ENCODE data around the gene HAPLN2. TPM values are rescaled to one million over a fixed set of nuclear protein-coding genes. Genes with fewer than 3 reads are reported as not detected.

Gene HAPLN2
- total RNA-seq, 4 donors from 2014 or later: 0.18 TPM; not detected in 3

GRCh38 chr1:156594190-156594589, 25.0 kb upstream of the HAPLN2 start:
- DNase-seq: no peak
- 70 to 79% methylated on average over 3 of the region's 3 CpGs for WGBS, 2 donors
- Histone ChIP-seq H3K4me3 (no peak overlapping the region), H3K27ac (no peak overlapping the region), H3K4me1 (peaks cover 5 to 24% (median 15%) of the 10 kb centered on the region in 3 donors), H3K9me3 (no peaks in the 10 kb centered on the region), H3K36me3 (peaks cover 7 to 65% (median 9%) of the 10 kb centered on the region in 3 donors), H3K27me3 (no peaks in the 10 kb centered on the region)
- intact Hi-C loops (cut with DNase I): no loop called here
- no peak for TF ChIP-seq POLR2A (IDR thresholded peaks at IDR 0.05)
- no peak for TF ChIP-seq CTCF (IDR thresholded peaks at IDR 0.05)

- no peak overlapping the region for H3K4me3 ChIP-seq
- peaks cover 6 to 30% (median 20%) of the 10 kb centered on the region in 3 donors for H3K4me1 ChIP-seq
- H3K27ac ChIP-seq: no peak overlapping the region
- 78 to 83% methylated on average over 2 of the region's 2 CpGs for WGBS, 2 donors
- no peaks in the 10 kb centered on the region for H3K27me3 ChIP-seq
- no peak for DNase-seq
- intact Hi-C loops (cut with DNase I): no loop called here
- peaks cover 7 to 70% (median 9%) of the 10 kb centered on the region in 3 donors for H3K36me3 ChIP-seq
- no peak for TF ChIP-seq POLR2A (IDR thresholded peaks at IDR 0.05)
- TF ChIP-seq CTCF (IDR thresholded peaks at IDR 0.05): no peak
- H3K9me3 ChIP-seq: no peaks in the 10 kb centered on the region
Observed at GRCh38 chr1:156595016-156595415, 24.2 kb upstream of the HAPLN2 start.

GRCh38 chr1:156596426-156596825, 22.8 kb upstream of the HAPLN2 start:
- Histone ChIP-seq H3K9me3 (no peaks in the 10 kb centered on the region), H3K27me3 (no peaks in the 10 kb centered on the region), H3K36me3 (peaks cover 7 to 70% (median 9%) of the 10 kb centered on the region in 3 donors), H3K27ac (no peak overlapping the region), H3K4me3 (no peak overlapping the region), H3K4me1 (peaks cover 16 to 30% (median 24%) of the 10 kb centered on the region in 3 donors)
- TF ChIP-seq CTCF (IDR thresholded peaks at IDR 0.05) (no peak), POLR2A (IDR thresholded peaks at IDR 0.05) (no peak)
- 95% methylated on average over 2 of the region's 3 CpGs; no CpG with 5 or more reads in 1 of the 2 donors for WGBS, 2 donors
- intact Hi-C loops (cut with DNase I): no loop called here
- no peak for DNase-seq

GRCh38 chr1:156598125-156598524, 21.1 kb upstream of the HAPLN2 start:
- DNase-seq: no peak
- no peaks in the 10 kb centered on the region for H3K9me3 ChIP-seq
- peaks cover 7 to 65% (median 9%) of the 10 kb centered on the region in 3 donors for H3K36me3 ChIP-seq
- WGBS, 2 donors: 83 to 85% methylated on average over 3 to 5 of the region's 5 CpGs
- intact Hi-C loops (cut with DNase I): no loop called here
- no peak for TF ChIP-seq POLR2A (IDR thresholded peaks at IDR 0.05)
- no peak for TF ChIP-seq CTCF (IDR thresholded peaks at IDR 0.05)
- peaks cover 17 to 33% (median 25%) of the 10 kb centered on the region in 3 donors for H3K4me1 ChIP-seq
- no peak overlapping the region for H3K4me3 ChIP-seq
- no peak overlapping the region for H3K27ac ChIP-seq
- H3K27me3 ChIP-seq: no peaks in the 10 kb centered on the region

- Histone ChIP-seq H3K9me3 (no peaks in the 10 kb centered on the region), H3K4me3 (no peak overlapping the region), H3K27ac (no peak overlapping the region), H3K36me3 (peaks cover 7 to 58% (median 9%) of the 10 kb centered on the region in 3 donors), H3K4me1 (peaks cover 17 to 31% (median 25%) of the 10 kb centered on the region in 3 donors), H3K27me3 (no peaks in the 10 kb centered on the region)
- WGBS, 2 donors: 71 to 95% methylated on average over 2 to 3 of the region's 4 CpGs
- intact Hi-C loops (cut with DNase I): no loop called here
- DNase-seq: no peak
- no peak for TF ChIP-seq CTCF (IDR thresholded peaks at IDR 0.05)
- no peak for TF ChIP-seq POLR2A (IDR thresholded peaks at IDR 0.05)
Observed at GRCh38 chr1:156598731-156599432, 20.3 kb upstream of the HAPLN2 start.

Data from esophagus squamous epithelium (tissue), 5 donors.